Hepatocyte (in vitro differentiated cells): ENCODE data around the gene SEPSECS. TPM values are rescaled to one million over a fixed set of nuclear protein-coding genes. Genes with fewer than 3 reads are reported as not detected.

Experiments
- DNase-seq: peaks from one replicate; pipeline ENCODE4 v3.0.0-alpha.2; 2016; ENCODE audit warnings: low spot score
- H2AFZ ChIP-seq: fragments of 200-600 bp; sonication (generic); 2 replicates; pipeline ENCODE4 v1.6.0; 2016; ENCODE audit warnings: antibody characterized with exemption, mild to moderate bottlenecking
- H3K27ac ChIP-seq: fragments of 200-600 bp; sonication (generic); 2 replicates; pipeline ENCODE4 v1.5.1; 2016; ENCODE audit warnings: mild to moderate bottlenecking
- H3K27me3 ChIP-seq: fragments of 200-600 bp; sonication (generic); 2 replicates; pipeline ENCODE4 v1.6.1; 2016
- H3K36me3 ChIP-seq: fragments of 200-600 bp; sonication (generic); replicated peaks from 2 replicates; pipeline ENCODE4 v1.5.1; 2016; ENCODE audit warnings: low read depth; ENCODE audit not compliant: insufficient read depth
- H3K4me1 ChIP-seq: fragments of 200-600 bp; sonication (generic); 2 replicates; pipeline ENCODE4 v1.5.1; 2016; ENCODE audit warnings: mild to moderate bottlenecking, moderate library complexity; ENCODE audit not compliant: insufficient read depth
- H3K4me2 ChIP-seq: fragments of 200-600 bp; sonication (generic); 2 replicates; pipeline ENCODE4 v1.6.0; 2016
- H3K4me3 ChIP-seq: fragments of 200-600 bp; sonication (generic); 2 replicates; pipeline ENCODE4 v1.5.1; 2016; ENCODE audit warnings: mild to moderate bottlenecking
- H3K79me2 ChIP-seq: fragments of 200-600 bp; sonication (generic); 2 replicates; pipeline ENCODE4 v1.6.0; 2017; ENCODE audit warnings: mild to moderate bottlenecking
- H3K9me2 ChIP-seq: fragments of 200-600 bp; sonication (generic); replicated peaks from 2 replicates; pipeline ENCODE4 v1.6.0; 2017; ENCODE audit warnings: mild to moderate bottlenecking; ENCODE audit not compliant: insufficient read depth
- H3K9me3 ChIP-seq: fragments of 200-600 bp; sonication (generic); 2 replicates; pipeline ENCODE4 v1.5.1; 2016; ENCODE audit warnings: low read depth, mild to moderate bottlenecking
- H4K20me1 ChIP-seq: fragments of 200-600 bp; sonication (generic); 2 replicates; pipeline ENCODE4 v1.6.0; 2016; ENCODE audit warnings: mild to moderate bottlenecking; ENCODE audit not compliant: insufficient read depth, poor library complexity, severe bottlenecking
- EZH2 ChIP-seq: fragments of 200-600 bp; sonication (generic); IDR thresholded peaks from 2 replicates; pipeline ENCODE4 v1.6.1; 2016; ENCODE audit warnings: antibody characterized with exemption, mild to moderate bottlenecking, borderline replicate concordance
- EZH2phosphoT487 ChIP-seq: fragments of 200-600 bp; sonication (generic); IDR thresholded peaks from one replicate; pipeline ENCODE4 v1.6.1; 2018; ENCODE audit warnings: antibody characterized with exemption, mild to moderate bottlenecking, low read depth, moderate library complexity; ENCODE audit not compliant: unreplicated experiment, severe bottlenecking
- WGBS: methylation state at CpG from one replicate; pipeline ENCODE4 v1.1.6; 2016; ENCODE audit warnings: low lambda C conversion rate; ENCODE audit errors: missing lambda C conversion rate; 5-methylcytosine and 5-hydroxymethylcytosine counted together
- polyA plus RNA-seq: library from polyadenylated mRNA; unstranded; fragments of >200 nt; fragmentation: Nextera tagmentation; extraction: Ambion mirVana; gene quantifications from 2 replicates; pipeline ENCODE4 v1.2.1, GENCODE V29; 2016
- total RNA-seq: library from RNA; depleted of rRNA; stranded (reverse); fragments of >200 nt; gene quantifications from 2 replicates; pipeline ENCODE4 v1.2.3, GENCODE V29; 2014
- TF ChIP-seq, protein P1 (sequence below): fragments of 200-600 bp; sonication (generic); IDR thresholded peaks from 2 replicates; pipeline ENCODE4 v1.5.1; 2016; ENCODE audit warnings: antibody characterized with exemption, mild to moderate bottlenecking; ENCODE audit not compliant: poor library complexity

SEPSECS gene
- total and polyA plus RNA-seq, 2 experiments from 2014 or later, result 3.0 to 10.3 TPM

DNA sequence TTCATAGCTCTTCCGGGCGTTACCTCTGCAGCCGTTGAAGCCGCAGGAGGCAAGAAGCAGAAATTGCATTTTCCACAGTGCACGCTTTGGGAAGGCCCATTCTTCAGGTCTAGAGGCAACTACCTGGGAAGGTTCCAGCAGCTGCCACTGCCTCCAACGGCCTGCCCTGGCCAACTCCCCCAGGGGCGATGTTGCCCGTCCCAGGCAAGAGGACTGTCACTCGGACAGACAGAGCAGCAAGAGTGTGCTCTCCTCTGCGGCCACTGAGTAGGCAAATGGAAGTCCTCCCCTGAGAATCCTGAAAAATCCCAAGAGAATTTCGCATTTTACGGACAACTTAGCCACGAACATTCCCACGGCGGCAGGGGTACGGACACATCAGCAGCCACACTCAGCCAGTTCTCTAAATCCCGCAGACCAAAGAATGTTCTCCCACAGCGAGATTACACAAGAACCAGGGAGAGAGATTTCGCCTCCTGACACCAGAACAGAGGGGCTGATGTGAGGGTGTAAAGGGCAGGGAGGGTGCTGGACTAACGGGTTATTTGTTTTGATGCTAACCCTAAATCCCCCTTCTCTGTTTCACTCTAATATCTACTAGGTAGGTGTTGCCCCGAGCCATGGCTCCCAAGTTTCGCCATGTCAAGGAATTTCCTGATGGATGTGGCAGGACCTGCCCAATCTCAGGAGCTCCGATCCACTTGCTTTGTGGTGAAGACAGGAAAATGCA, 63.8 kb downstream of the SEPSECS start:
- DNase-seq, result no peak
- Histone ChIP-seq H3K79me2 (no peaks in the 10 kb centered on the region), H3K27ac (no peak overlapping the region), H3K4me1 (peaks cover 3% of the 10 kb centered on the region), H4K20me1 (no peaks in the 10 kb centered on the region), H2AFZ (no peak overlapping the region), H3K36me3 (no peaks in the 10 kb centered on the region), H3K9me3 (no peaks in the 10 kb centered on the region), H3K4me2 (no peak overlapping the region), H3K9me2 (no peaks in the 10 kb centered on the region), H3K4me3 (no peak overlapping the region), H3K27me3 (no peaks in the 10 kb centered on the region)
- TF ChIP-seq EZH2, result no peak
- no peak for TF ChIP-seq EZH2phosphoT487
- TF ChIP-seq, protein P1, sequence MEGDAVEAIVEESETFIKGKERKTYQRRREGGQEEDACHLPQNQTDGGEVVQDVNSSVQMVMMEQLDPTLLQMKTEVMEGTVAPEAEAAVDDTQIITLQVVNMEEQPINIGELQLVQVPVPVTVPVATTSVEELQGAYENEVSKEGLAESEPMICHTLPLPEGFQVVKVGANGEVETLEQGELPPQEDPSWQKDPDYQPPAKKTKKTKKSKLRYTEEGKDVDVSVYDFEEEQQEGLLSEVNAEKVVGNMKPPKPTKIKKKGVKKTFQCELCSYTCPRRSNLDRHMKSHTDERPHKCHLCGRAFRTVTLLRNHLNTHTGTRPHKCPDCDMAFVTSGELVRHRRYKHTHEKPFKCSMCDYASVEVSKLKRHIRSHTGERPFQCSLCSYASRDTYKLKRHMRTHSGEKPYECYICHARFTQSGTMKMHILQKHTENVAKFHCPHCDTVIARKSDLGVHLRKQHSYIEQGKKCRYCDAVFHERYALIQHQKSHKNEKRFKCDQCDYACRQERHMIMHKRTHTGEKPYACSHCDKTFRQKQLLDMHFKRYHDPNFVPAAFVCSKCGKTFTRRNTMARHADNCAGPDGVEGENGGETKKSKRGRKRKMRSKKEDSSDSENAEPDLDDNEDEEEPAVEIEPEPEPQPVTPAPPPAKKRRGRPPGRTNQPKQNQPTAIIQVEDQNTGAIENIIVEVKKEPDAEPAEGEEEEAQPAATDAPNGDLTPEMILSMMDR, result no peak
- 91% methylated on average over 23 of the region's 23 CpGs for WGBS

- DNase-seq, result no peak
- TF ChIP-seq EZH2 (no peak), EZH2phosphoT487 (no peak)
- TF ChIP-seq, protein P1, result no peak
- Histone ChIP-seq H3K27ac (no peak overlapping the region), H3K4me3 (no peak overlapping the region), H2AFZ (no peak overlapping the region), H3K9me2 (no peaks in the 10 kb centered on the region), H3K4me1 (peaks cover 3% of the 10 kb centered on the region), H3K27me3 (no peaks in the 10 kb centered on the region), H4K20me1 (no peaks in the 10 kb centered on the region), H3K79me2 (no peaks in the 10 kb centered on the region), H3K36me3 (no peaks in the 10 kb centered on the region), H3K4me2 (no peak overlapping the region), H3K9me3 (no peaks in the 10 kb centered on the region)
- 95% methylated on average over 24 of the region's 24 CpGs for WGBS
Observed at GRCh38 chr4:25095837-25096236, 64.4 kb downstream of the SEPSECS start.

- H4K20me1 ChIP-seq, result no peaks in the 10 kb centered on the region
- no peak overlapping the region for H2AFZ ChIP-seq
- no peak for DNase-seq
- TF ChIP-seq, protein P1, result no peak
- TF ChIP-seq EZH2phosphoT487, result no peak
- no peak for TF ChIP-seq EZH2
- H3K27me3 ChIP-seq, result no peaks in the 10 kb centered on the region
- no peak overlapping the region for H3K27ac ChIP-seq
- no peaks in the 10 kb centered on the region for H3K79me2 ChIP-seq
- no peak overlapping the region for H3K4me2 ChIP-seq
- H3K4me1 ChIP-seq, result no peaks in the 10 kb centered on the region
- H3K9me2 ChIP-seq, result no peaks in the 10 kb centered on the region
- no peak overlapping the region for H3K4me3 ChIP-seq
- no peaks in the 10 kb centered on the region for H3K9me3 ChIP-seq
- 54% methylated on average over 3 of the region's 3 CpGs for WGBS
- no peaks in the 10 kb centered on the region for H3K36me3 ChIP-seq
Observed at GRCh38 chr4:25092139-25092538, 68.1 kb downstream of the SEPSECS start.
